HG03432 (cell line): ENCODE results near the gene FAHD2A.
"Not testable (repeated sequence)": the region's sequence is repeated elsewhere in the genome, so short reads cannot be mapped to it uniquely, and the experiment has no call there.

ENCODE experiments used
- ATAC-seq: cut with Tn5 transposase; IDR thresholded peaks from one replicate; pipeline ENCODE4 v1.9.1; 2021; ENCODE audit warnings: mild to moderate bottlenecking, moderate library complexity; ENCODE audit not compliant: unreplicated experiment

FAHD2A gene

GRCh38 chr2:95389245-95390119, 13.0 kb upstream of the FAHD2A start:
- peak; percentile 72 for ATAC-seq

- ATAC-seq = no peak
These were observed 12.1 kb upstream of the FAHD2A start for GRCh38 chr2:95390272-95390880.

- ATAC-seq = no peak
These were observed 11.6 kb upstream of the FAHD2A start for GRCh38 chr2:95390881-95391321.

GRCh38 chr2:95391641-95392310, 10.7 kb upstream of the FAHD2A start:
- ATAC-seq = no peak

- no peak for ATAC-seq
These were observed 10.2 kb upstream of the FAHD2A start for GRCh38 chr2:95392320-95392719.

- ATAC-seq = no peak
These were observed 9.6 kb upstream of the FAHD2A start for GRCh38 chr2:95392730-95393455.

GRCh38 chr2:95393901-95394300, 8.6 kb upstream of the FAHD2A start:
- no peak for ATAC-seq

GRCh38 chr2:95399061-95399460, 3.4 kb upstream of the FAHD2A start:
- ATAC-seq = no peak

GRCh38 chr2:95401480-95401879, 1.0 kb upstream of the FAHD2A start:
- ATAC-seq = no peak

GRCh38 chr2:95402004-95402369, 521 bp upstream of the FAHD2A start:
- peak; percentile 19 for ATAC-seq

GRCh38 chr2:95403204-95403721, 755 bp downstream of the FAHD2A start:
- peak; percentile 36 for ATAC-seq

GRCh38 chr2:95403824-95404223, 1.3 kb downstream of the FAHD2A start:
- ATAC-seq = not testable (repeated sequence)

GRCh38 chr2:95404676-95405075, 2.2 kb downstream of the FAHD2A start:
- not testable (repeated sequence) for ATAC-seq

GRCh38 chr2:95411239-95411638, 8.7 kb downstream of the FAHD2A start:
- ATAC-seq = not testable (repeated sequence)

GRCh38 chr2:95414015-95414594, 11.6 kb downstream of the FAHD2A start:
- ATAC-seq = peak; percentile 83

- not testable (repeated sequence) for ATAC-seq
These were observed 12.6 kb downstream of the FAHD2A start for GRCh38 chr2:95415138-95415537.

- not testable (repeated sequence) for ATAC-seq
These were observed 13.1 kb downstream of the FAHD2A start for GRCh38 chr2:95415561-95415960.

- not testable (repeated sequence) for ATAC-seq
These were observed 24.8 kb downstream of the FAHD2A start for GRCh38 chr2:95427196-95427867.

- ATAC-seq = not testable (repeated sequence)
These were observed 27.4 kb downstream of the FAHD2A start for GRCh38 chr2:95429748-95430467.
